Measurements from ENCODE around the gene SCRN2. TPM values are rescaled to one million over a fixed set of nuclear protein-coding genes. Genes with fewer than 3 reads are reported as not detected.

The SCRN2 gene
- total RNA-seq, 1 donor from 2014 or later, result 59.0 TPM

- Mint-ChIP-seq H3K4me3 (ENCODE audit: low read depth) (no peak overlapping the region), H3K27ac (no peak overlapping the region), H3K27me3 (no peaks in the 10 kb centered on the region), H3K36me3 (ENCODE audit: insufficient read depth) (peaks cover 3% of the 10 kb centered on the region), H3K9me3 (ENCODE audit: low read depth) (no peaks in the 10 kb centered on the region), H3K4me1 (ENCODE audit: low read depth) (peaks cover 15% of the 10 kb centered on the region)
- DNase-seq (ENCODE audit: low spot score, unreplicated experiment), result no peak
- TF ChIP-seq CTCF (IDR thresholded peaks at IDR 0.05; ENCODE audit: unreplicated experiment), result no peak
Measured at GRCh38 chr17:47837401-47838039, 3.6 kb downstream of the SCRN2 start.

- Mint-ChIP-seq H3K9me3 (ENCODE audit: low read depth) (no peaks in the 10 kb centered on the region), H3K36me3 (ENCODE audit: insufficient read depth) (peaks cover 3% of the 10 kb centered on the region), H3K27me3 (no peaks in the 10 kb centered on the region), H3K4me1 (ENCODE audit: low read depth) (peaks cover 21% of the 10 kb centered on the region), H3K4me3 (ENCODE audit: low read depth) (no peak overlapping the region), H3K27ac (no peak overlapping the region)
- no peak for DNase-seq (ENCODE audit: low spot score, unreplicated experiment)
- no peak for TF ChIP-seq CTCF (IDR thresholded peaks at IDR 0.05; ENCODE audit: unreplicated experiment)
Measured at GRCh38 chr17:47836601-47837000, 4.5 kb downstream of the SCRN2 start.

- H3K27me3 Mint-ChIP-seq, result no peaks in the 10 kb centered on the region
- peaks cover 3% of the 10 kb centered on the region for H3K36me3 Mint-ChIP-seq (ENCODE audit: insufficient read depth)
- no peak for DNase-seq (ENCODE audit: low spot score, unreplicated experiment)
- no peaks in the 10 kb centered on the region for H3K9me3 Mint-ChIP-seq (ENCODE audit: low read depth)
- H3K4me3 Mint-ChIP-seq (ENCODE audit: low read depth), result no peak overlapping the region
- no peak for TF ChIP-seq CTCF (IDR thresholded peaks at IDR 0.05; ENCODE audit: unreplicated experiment)
- peaks cover 18% of the 10 kb centered on the region for H3K4me1 Mint-ChIP-seq (ENCODE audit: low read depth)
- no peak overlapping the region for H3K27ac Mint-ChIP-seq
Measured at GRCh38 chr17:47834756-47835155, 6.3 kb downstream of the SCRN2 start.

DNA sequence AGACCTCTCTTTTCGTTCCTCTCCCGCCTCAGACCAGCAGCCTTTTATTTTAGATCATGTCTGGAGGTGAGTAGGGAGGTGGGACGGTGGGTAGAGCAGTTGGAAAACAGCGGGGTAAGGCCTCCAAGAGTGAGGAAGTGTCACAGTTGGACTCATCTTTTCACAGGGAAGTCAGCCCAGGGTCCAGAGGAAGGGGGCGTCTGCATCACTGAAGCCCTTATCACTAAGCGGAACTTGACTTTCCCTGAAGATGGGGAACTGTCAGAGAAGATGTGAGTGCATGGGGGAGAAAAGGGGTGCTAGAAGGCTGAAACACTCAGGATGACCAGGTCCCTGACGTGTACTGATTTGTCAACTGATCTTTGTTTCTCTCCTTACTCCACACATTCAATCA lies 9.1 kb downstream of the SCRN2 start:
- H3K27ac Mint-ChIP-seq, result peak overlapping the region; percentile 75
- TF ChIP-seq CTCF (IDR thresholded peaks at IDR 0.05; ENCODE audit: unreplicated experiment), result no peak

GRCh38 chr17:47831003-47831933 lies 9.8 kb downstream of the SCRN2 start, which contains the start of the genes LRRC46 and MRPL10:
Gene LRRC46, plus strand, starts transcription at chr17:47831670. Its CDS starts 320 bp downstream, at chr17:47831990.
Gene MRPL10, minus strand, starts transcription at chr17:47831541. Its CDS starts 30 bp downstream, at chr17:47831511.
- Mint-ChIP-seq H3K27ac (peak within 1 kb of the TSS; percentile 85), H3K4me3 (ENCODE audit: low read depth) (peak within 1 kb of the TSS; percentile 88), H3K4me1 (ENCODE audit: low read depth) (peaks cover 17% of the 10 kb centered on the region), H3K9me3 (ENCODE audit: low read depth) (no peaks in the 10 kb centered on the region), H3K27me3 (no peaks in the 10 kb centered on the region), H3K36me3 (ENCODE audit: insufficient read depth) (peaks cover 2% of the 10 kb centered on the region)
- peak; percentile 57 for TF ChIP-seq CTCF (IDR thresholded peaks at IDR 0.05; ENCODE audit: unreplicated experiment)
- peak; percentile 85 for DNase-seq (ENCODE audit: low spot score, unreplicated experiment)

More for the DNA sequence above, 9.1 kb downstream of the SCRN2 start:
- H3K4me1 Mint-ChIP-seq (ENCODE audit: low read depth), result peaks cover 17% of the 10 kb centered on the region
- no peaks in the 10 kb centered on the region for H3K27me3 Mint-ChIP-seq
- H3K9me3 Mint-ChIP-seq (ENCODE audit: low read depth), result no peaks in the 10 kb centered on the region
- H3K4me3 Mint-ChIP-seq (ENCODE audit: low read depth), result peak overlapping the region; percentile 88
- no peak for DNase-seq (ENCODE audit: low spot score, unreplicated experiment)
- peaks cover 1% of the 10 kb centered on the region for H3K36me3 Mint-ChIP-seq (ENCODE audit: insufficient read depth)
